Measurements from ENCODE around the gene TTL. TPM values are rescaled to one million over a fixed set of nuclear protein-coding genes. Genes with fewer than 3 reads are reported as not detected.
"Not testable (repeated sequence)": the region's sequence is repeated elsewhere in the genome, so short reads cannot be mapped to it uniquely, and the experiment has no call there.

The TTL gene
- total RNA-seq, 1 experiment from 2014 or later, result 47.7 TPM

- no peaks in the 10 kb centered on the region for H3K9me3 ChIP-seq (replicated peaks)
- no peak overlapping the region for H3K27ac ChIP-seq
- H3K4me1 ChIP-seq (replicated peaks), result no peaks in the 10 kb centered on the region
- no peaks in the 10 kb centered on the region for H3K27me3 ChIP-seq (replicated peaks)
- no peak overlapping the region for H3K4me3 ChIP-seq
- peaks cover 48% of the 10 kb centered on the region for H3K36me3 ChIP-seq
- DNase-seq (ENCODE audit: low read depth in 1 of 2, low spot score in 2 of 2), result no peak
Measured at GRCh38 chr2:112519506-112519905, 37.5 kb downstream of the TTL start.

DNA sequence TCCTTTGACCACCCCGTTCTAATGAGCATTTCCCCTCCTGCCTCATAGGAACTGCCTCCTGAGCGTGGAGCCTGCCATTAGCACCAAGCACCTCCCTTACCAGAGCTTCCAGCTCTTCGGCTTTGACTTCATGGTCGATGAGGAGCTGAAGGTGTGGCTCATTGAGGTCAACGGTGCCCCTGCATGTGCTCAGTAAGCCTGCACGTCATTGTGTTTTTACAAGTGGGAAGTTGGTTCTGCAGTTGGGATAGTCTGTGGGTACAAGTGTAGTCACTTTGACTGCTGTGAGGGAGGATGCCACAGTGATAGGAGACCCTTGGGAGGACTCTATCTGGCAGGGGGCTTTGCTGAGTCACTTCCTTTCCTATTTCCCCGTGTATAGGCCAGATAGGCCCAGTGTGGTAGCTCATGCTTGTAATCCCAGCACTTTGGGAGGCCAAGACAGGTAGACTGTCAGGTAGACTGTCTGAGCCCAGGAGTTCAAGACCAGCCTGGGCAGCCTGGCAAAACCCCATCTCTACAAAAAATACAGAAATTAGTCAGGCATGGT is 38.4 kb downstream of the TTL start:
- no peak for DNase-seq (ENCODE audit: low read depth in 1 of 2, low spot score in 2 of 2)
- H3K9me3 ChIP-seq (replicated peaks), result no peaks in the 10 kb centered on the region
- H3K4me1 ChIP-seq (replicated peaks), result no peaks in the 10 kb centered on the region
- no peak overlapping the region for H3K4me3 ChIP-seq
- H3K27me3 ChIP-seq (replicated peaks), result no peaks in the 10 kb centered on the region
- H3K36me3 ChIP-seq, result peaks cover 45% of the 10 kb centered on the region
- no peak overlapping the region for H3K27ac ChIP-seq

GRCh38 chr2:112523291-112523777 is 41.4 kb downstream of the TTL start:
- DNase-seq (ENCODE audit: low read depth in 1 of 2, low spot score in 2 of 2), result no peak
- Histone ChIP-seq H3K27ac (no peak overlapping the region), H3K9me3 (replicated peaks) (no peaks in the 10 kb centered on the region), H3K4me1 (replicated peaks) (no peaks in the 10 kb centered on the region), H3K36me3 (peaks cover 35% of the 10 kb centered on the region), H3K27me3 (replicated peaks) (no peaks in the 10 kb centered on the region), H3K4me3 (no peak overlapping the region)

GRCh38 chr2:112524276-112524675 is 42.3 kb downstream of the TTL start:
- H3K27me3 ChIP-seq (replicated peaks); H3K4me1 ChIP-seq (replicated peaks); DNase-seq (ENCODE audit: low read depth in 1 of 2, low spot score in 2 of 2); H3K27ac ChIP-seq; H3K9me3 ChIP-seq (replicated peaks); H3K4me3 ChIP-seq: not testable (repeated sequence)
- peaks cover 42% of the 10 kb centered on the region for H3K36me3 ChIP-seq

DNA sequence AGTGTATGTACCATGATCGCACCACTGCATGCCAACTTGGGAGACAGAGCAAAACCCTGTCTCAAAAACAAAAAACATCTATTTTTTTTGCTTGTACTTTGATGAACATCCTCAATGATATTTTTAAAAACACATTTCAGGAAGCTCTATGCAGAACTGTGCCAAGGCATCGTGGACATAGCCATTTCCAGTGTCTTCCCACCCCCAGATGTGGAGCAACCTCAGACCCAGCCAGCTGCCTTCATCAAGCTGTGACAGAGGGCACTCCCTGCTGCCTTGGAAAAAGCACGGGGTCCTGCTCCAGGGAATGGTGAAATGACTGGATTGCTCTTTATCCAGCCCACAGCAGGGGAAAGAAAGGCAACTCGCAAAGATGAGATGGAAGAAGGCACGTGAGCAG is 46.6 kb downstream of the TTL start:
- H3K27ac ChIP-seq, result no peak overlapping the region
- DNase-seq (ENCODE audit: low read depth in 1 of 2, low spot score in 2 of 2), result no peak
- H3K9me3 ChIP-seq (replicated peaks), result no peaks in the 10 kb centered on the region
- H3K4me3 ChIP-seq, result no peak overlapping the region
- no peaks in the 10 kb centered on the region for H3K27me3 ChIP-seq (replicated peaks)
- H3K36me3 ChIP-seq, result peaks cover 30% of the 10 kb centered on the region
- H3K4me1 ChIP-seq (replicated peaks), result no peaks in the 10 kb centered on the region

- DNase-seq (ENCODE audit: low read depth in 1 of 2, low spot score in 2 of 2), result no peak
- H3K27me3 ChIP-seq (replicated peaks), result no peaks in the 10 kb centered on the region
- peaks cover 27% of the 10 kb centered on the region for H3K36me3 ChIP-seq
- no peaks in the 10 kb centered on the region for H3K9me3 ChIP-seq (replicated peaks)
- no peaks in the 10 kb centered on the region for H3K4me1 ChIP-seq (replicated peaks)
- H3K27ac ChIP-seq, result no peak overlapping the region
- no peak overlapping the region for H3K4me3 ChIP-seq
Measured at GRCh38 chr2:112529757-112530156, 47.8 kb downstream of the TTL start.

GRCh38 chr2:112530728-112531127 is 48.8 kb downstream of the TTL start:
- no peaks in the 10 kb centered on the region for H3K4me1 ChIP-seq (replicated peaks)
- no peak overlapping the region for H3K27ac ChIP-seq
- no peak overlapping the region for H3K4me3 ChIP-seq
- H3K27me3 ChIP-seq (replicated peaks), result no peaks in the 10 kb centered on the region
- no peak for DNase-seq (ENCODE audit: low read depth in 1 of 2, low spot score in 2 of 2)
- no peaks in the 10 kb centered on the region for H3K9me3 ChIP-seq (replicated peaks)
- peaks cover 27% of the 10 kb centered on the region for H3K36me3 ChIP-seq

DNA sequence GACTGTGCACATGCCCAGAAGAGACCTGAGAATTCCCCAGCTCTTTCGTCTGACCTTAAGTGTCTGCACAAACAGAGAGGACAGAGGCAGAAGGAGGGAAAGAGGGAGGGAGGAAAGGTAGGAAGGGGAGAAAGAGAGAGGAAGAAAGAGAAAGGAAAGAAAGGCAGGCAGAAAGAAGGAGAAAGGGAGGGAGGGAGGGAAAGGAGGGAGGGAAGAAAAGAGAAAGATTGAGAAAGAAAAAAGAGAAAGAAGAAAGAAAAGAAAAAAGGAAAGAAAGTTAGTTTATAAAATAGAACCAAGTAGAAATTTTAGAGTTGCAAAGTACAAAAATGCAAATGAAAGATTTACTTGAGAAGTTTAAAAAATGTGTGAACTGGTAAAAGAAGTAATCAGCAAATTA is 52.9 kb downstream of the TTL start:
- DNase-seq (ENCODE audit: low read depth in 1 of 2, low spot score in 2 of 2), result no peak
- H3K9me3 ChIP-seq (replicated peaks), result no peaks in the 10 kb centered on the region
- no peak overlapping the region for H3K4me3 ChIP-seq
- H3K27me3 ChIP-seq (replicated peaks), result no peaks in the 10 kb centered on the region
- H3K36me3 ChIP-seq, result peaks cover 12% of the 10 kb centered on the region
- no peaks in the 10 kb centered on the region for H3K4me1 ChIP-seq (replicated peaks)
- H3K27ac ChIP-seq, result no peak overlapping the region

DNA sequence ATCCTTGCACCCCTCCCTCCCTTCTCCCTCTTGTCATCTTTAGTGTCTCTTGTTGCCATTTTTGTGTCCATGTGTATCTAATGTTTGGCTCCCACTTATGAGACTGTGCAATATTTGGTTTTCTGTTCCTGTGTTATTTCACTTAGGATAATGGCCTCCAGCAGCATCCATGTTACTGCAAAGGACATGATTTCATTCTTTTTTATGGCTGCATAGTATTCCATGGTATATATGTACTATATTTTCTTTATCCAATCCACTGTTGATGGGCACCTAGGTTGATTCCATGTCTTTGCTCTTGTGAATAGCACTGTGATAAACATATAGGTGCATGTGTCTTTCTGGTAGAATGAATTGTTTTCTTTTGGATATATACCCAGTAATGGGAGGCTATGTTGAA is 54.7 kb downstream of the TTL start:
- not testable (repeated sequence) for H3K27ac ChIP-seq; H3K4me3 ChIP-seq; H3K9me3 ChIP-seq (replicated peaks); H3K36me3 ChIP-seq; H3K27me3 ChIP-seq (replicated peaks); DNase-seq (ENCODE audit: low read depth in 1 of 2, low spot score in 2 of 2); H3K4me1 ChIP-seq (replicated peaks)

- Histone ChIP-seq H3K36me3 (peaks cover 5% of the 10 kb centered on the region; the same call in 1 of the 2 replicates), H3K4me3 (no peak overlapping the region), H3K27me3 (replicated peaks) (no peaks in the 10 kb centered on the region), H3K4me1 (replicated peaks) (peaks cover 8% of the 10 kb centered on the region), H3K9me3 (replicated peaks) (no peaks in the 10 kb centered on the region), H3K27ac (no peak overlapping the region)
- DNase-seq (ENCODE audit: low read depth in 1 of 2, low spot score in 2 of 2), result no peak
Measured at GRCh38 chr2:112539306-112539705, 57.4 kb downstream of the TTL start.

GRCh38 chr2:112540906-112541305 is 59.0 kb downstream of the TTL start:
- Histone ChIP-seq H3K4me1 (replicated peaks) (peaks cover 8% of the 10 kb centered on the region), H3K27me3 (replicated peaks) (no peaks in the 10 kb centered on the region), H3K27ac (no peak overlapping the region), H3K4me3 (no peak overlapping the region), H3K9me3 (replicated peaks) (no peaks in the 10 kb centered on the region), H3K36me3 (peaks cover 5% of the 10 kb centered on the region; the same call in 1 of the 2 replicates)
- DNase-seq (ENCODE audit: low read depth in 1 of 2, low spot score in 2 of 2), result no peak

- peak in 1 of 2 experiments; percentile 71 for DNase-seq (ENCODE audit: low read depth in 1 of 2, low spot score in 2 of 2)
- no peaks in the 10 kb centered on the region for H3K9me3 ChIP-seq (replicated peaks)
- peaks cover 5% of the 10 kb centered on the region; the same call in 1 of the 2 replicates for H3K36me3 ChIP-seq
- H3K4me3 ChIP-seq, result peak overlapping the region; percentile 71
- no peaks in the 10 kb centered on the region for H3K27me3 ChIP-seq (replicated peaks)
- H3K4me1 ChIP-seq (replicated peaks), result peaks cover 8% of the 10 kb centered on the region
- H3K27ac ChIP-seq, result peak overlapping the region; percentile 67
Measured at GRCh38 chr2:112541315-112542122, 59.6 kb downstream of the TTL start.

DNA sequence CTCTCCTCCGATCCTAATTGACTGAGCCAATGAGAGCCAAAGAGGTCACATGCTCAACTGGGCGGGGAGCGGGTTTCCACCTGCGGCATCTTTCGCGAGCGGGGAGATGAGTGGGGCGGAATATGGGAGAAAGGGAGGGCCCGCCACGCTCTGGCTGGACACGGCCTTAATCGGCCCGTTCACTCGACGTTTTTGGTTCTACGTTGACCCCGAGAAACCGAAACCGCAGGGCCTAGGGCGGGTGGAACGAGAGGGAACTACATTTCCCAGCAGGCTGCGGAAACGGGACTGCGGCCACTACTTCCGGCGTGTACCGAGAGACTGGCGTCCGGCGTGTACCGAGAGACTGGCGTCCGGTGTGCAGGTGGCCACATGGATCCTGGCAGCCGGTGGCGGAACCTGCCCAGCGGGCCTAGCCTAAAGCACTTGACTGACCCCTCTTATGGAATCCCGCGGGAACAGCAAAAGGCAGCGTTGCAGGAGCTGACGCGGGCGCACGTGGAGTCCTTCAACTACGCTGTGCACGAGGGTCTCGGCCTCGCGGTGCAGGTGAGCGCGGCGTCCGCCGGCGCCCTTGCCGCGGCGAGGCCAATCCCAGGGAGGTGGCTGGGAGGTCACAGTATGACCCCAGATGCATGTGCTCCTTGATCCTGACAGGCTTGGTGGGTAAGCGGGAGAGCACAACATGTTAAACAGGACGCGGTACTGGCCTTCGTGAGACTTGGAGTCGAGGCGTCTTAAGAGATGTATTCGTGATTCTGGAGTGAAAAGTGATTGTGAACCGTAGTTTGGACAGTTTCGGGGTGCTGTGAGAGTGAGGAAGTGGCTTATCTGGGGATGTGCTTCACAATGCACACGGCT is 60.4 kb downstream of the TTL start, which contains the start of gene POLR1B:
POLR1B (plus strand) TSS at position 343 of the 861 bp plus-strand sequence; CDS start at position 373, 30 bp downstream.
- Histone ChIP-seq H3K4me1 (replicated peaks) (peaks cover 8% of the 10 kb centered on the region), H3K36me3 (peaks cover 13% of the 10 kb centered on the region), H3K4me3 (peak within 1 kb of the TSS; percentile 71), H3K27me3 (replicated peaks) (no peaks in the 10 kb centered on the region), H3K27ac (peak within 1 kb of the TSS; percentile 67), H3K9me3 (replicated peaks) (no peaks in the 10 kb centered on the region)
- peak; percentile 83 to 92 for DNase-seq (ENCODE audit: low read depth in 1 of 2, low spot score in 2 of 2)
